Measurements from ENCODE around the gene CALN1.

The CALN1 gene

GRCh38 chr7:72170475-72170874 is 241.7 kb downstream of the CALN1 start:
- DNase-seq = no peak

DNA sequence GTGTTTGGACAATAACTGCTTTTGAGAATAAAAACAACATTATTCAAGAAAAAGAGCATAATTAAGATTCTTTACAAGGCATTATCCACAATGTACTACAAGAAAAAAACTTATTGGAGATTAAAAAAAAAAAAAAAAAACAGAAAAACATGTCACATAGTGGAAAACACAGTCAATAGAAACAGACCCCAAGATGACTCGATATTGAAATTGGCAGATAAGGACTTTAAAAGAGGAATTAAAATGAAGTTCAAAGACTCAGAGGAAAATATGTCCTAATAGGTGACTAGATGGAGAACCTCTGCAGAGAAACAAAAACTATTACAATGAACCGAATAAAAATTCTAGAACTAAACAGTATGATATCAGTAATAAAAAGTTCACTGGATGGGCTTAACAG is 248.9 kb downstream of the CALN1 start:
- no peak for DNase-seq

DNA sequence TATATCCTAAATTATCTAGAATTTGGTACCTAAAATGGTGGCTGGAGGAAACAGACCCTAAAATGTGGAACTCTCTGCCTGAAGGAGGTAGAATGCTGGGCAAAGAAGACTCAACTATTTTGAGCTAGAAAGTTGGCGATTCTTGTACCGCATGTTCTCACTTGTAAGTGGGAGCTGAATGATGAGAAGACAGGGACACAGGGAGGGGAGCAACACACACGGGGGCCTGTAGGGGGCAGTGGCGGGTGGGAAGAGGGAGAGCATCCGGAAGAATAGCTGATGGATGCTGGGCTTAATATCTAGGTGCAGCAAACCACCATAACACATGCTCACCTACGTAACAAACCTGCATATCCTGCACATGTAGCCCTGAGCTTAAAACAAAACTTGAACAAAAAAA is 250.6 kb downstream of the CALN1 start:
- no peak for DNase-seq

DNA sequence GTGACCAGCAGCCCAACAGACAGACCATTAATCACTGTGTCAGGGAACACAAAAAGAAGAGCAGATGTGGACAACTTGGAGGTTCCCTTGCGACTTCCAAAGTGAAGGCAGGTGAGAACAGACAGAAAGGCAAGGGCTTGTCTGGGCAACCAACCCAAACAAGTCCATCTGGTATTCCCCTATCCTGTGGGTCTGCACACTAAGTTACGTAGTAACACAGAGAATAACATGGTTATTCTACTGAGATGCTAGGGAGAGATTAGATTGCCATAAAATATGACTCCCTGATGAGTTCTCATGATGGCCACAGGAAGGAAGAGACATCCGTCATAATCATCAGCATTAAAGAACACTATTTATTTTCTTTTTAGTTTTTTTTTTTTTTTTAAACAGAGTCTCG is 252.2 kb downstream of the CALN1 start:
- no peak for DNase-seq

GRCh38 chr7:72156671-72157070 is 255.5 kb downstream of the CALN1 start:
- DNase-seq = no peak

DNA sequence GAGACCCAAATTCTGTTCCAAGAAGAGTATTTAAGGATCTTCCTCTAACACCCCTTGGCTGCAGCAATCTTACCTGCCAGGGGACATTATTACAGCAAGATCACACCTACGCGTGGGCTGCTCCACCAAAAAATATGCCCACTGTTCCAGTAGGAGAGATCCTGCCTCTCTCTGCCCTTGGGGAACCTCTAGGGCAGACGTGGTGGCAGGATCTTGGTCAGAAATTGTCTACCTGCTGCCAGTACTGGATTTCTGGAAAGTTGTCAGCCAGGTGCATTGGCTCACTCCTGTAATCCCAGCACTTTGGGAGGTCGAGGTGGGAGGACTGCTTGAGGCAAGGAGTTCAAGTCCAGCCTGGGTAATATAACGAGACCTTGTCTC is 259.0 kb downstream of the CALN1 start:
- DNase-seq = no peak

DNA sequence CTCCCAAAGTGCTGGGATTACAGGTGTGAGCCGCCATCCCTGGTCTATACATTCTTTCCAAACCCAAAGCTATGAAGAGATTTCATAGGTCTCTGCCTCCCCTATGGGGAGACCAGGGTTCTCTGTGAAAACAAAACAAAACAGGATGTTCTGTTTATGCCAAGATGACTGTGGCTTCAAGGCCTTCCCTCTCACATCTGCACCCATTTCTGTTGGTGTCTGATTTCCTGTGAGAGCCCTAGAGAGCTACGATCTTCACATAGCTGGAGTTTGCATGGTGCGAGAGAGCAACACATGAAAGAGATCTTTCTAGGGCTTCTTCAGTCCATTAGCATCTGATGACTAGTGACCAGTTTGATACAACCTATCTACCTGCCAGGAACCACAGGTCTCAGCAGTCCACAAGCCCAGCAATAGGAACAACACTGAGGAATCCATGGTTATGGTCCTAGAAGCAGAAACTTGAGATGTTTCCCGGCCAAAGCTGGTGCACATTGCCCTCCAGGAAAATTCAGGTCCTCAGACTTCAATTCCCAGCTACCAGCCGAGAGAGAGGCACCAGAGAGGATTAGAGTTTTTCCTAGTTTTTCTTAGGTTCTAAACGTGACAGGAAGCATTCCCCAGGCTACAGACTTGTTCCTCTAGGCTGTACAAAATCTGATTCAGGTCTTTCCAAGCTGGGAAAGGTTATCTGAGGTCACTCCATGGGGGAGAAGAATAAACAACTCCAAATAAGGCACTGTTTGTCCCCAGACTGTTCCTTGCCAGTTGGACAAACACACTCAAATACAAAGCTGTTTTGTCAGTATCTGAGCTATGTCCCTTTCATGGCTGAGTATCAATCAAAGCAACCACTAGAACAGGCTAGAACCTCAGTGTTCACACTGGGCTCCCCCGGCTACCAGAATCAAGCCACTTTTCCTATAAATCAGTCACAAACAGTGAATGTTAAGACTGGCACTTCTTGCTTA is 259.7 kb downstream of the CALN1 start:
- DNase-seq = no peak

- no peak for DNase-seq
Observed at GRCh38 chr7:72140566-72140965, 271.6 kb downstream of the CALN1 start.

DNA sequence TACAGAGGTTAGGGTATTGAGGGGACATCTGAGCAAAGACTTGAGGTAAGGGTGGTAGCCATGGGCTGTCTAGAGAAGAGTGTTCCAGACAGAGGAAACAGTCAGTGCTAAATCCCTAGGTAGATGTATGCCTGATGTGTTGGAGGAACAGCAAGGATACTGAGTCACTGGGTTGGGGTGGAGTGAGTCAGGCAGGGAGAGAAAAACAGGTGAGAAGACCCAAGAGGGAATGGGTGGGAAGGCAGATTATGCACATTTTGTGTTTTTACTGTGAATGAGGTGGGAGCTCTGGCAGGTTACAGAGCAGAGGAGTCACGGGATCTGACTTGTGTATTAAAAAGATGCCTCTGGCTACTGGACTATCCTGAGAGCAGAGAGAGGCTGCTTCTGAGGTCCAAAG is 285.0 kb downstream of the CALN1 start:
- DNase-seq = no peak

GRCh38 chr7:72123913-72124312 is 288.2 kb downstream of the CALN1 start:
- DNase-seq = no peak

- DNase-seq = no peak
Observed at GRCh38 chr7:72118366-72118765, 293.8 kb downstream of the CALN1 start.

DNA sequence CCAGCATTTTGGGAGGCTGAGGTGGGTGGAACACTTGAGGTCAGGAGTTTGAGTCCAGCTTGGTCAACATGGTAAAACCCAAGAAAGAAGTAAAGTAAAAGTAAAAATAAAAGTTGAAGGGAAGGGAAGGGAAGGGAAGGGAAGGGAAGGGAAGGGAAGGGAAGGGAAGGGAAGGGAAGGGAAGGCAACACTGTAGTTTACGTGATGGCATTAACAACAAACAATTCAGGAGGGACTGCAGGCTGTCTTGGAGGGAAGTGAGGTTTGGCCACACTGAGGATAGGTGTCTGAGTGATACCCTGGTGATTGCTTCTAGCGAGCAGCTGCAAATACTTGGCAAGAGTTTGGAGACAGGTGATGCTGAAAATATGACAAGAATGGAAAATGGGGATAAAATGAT is 298.0 kb downstream of the CALN1 start:
- DNase-seq = no peak

GRCh38 chr7:72112992-72113391 is 299.1 kb downstream of the CALN1 start:
- no peak for DNase-seq

- no peak for DNase-seq
Observed at GRCh38 chr7:72112530-72112929, 299.6 kb downstream of the CALN1 start.

- DNase-seq = no peak
Observed at GRCh38 chr7:72111086-72111485, 301.1 kb downstream of the CALN1 start.

GRCh38 chr7:72109566-72109965 is 302.6 kb downstream of the CALN1 start:
- no peak for DNase-seq

DNA sequence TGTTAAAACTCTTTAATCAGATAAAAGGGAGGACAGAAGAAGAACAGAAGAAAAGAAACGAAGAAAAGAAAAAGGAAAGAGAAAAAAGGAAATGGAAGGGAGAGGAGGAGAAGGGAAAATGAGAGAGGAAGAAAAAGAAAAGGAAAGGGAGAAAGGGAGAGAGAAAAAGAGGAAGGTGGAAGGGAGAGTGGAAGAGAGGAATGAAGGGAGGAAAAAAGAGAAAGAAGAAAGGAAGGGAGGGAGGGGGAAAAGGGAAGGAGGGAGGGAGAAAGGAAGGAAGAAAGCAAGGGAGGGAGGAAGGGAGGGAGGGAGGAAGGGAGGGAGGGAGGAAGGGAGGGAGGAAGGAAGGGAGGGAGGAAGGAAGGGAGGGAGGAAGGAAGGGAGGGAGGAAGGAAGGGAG is 305.7 kb downstream of the CALN1 start:
- DNase-seq = no peak

DNA sequence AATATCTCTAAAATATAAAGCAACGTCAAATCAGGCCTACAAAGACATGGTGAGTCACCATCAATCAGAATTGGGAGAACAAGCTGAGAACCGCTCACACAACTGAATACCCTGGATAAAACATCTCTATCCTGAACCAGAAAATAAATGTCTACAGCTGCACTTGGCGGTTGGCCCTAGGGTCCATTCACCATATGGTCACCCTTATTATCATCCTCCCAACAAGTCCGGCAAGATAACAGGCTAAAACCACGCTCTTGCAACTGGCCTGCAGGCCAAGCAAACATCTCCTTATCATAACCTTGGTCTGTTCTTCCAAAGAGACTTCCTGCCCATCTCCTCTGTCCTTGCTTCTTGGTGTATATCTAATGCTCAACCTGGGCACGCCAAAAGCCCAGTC is 310.7 kb downstream of the CALN1 start:
- DNase-seq = no peak

DNA sequence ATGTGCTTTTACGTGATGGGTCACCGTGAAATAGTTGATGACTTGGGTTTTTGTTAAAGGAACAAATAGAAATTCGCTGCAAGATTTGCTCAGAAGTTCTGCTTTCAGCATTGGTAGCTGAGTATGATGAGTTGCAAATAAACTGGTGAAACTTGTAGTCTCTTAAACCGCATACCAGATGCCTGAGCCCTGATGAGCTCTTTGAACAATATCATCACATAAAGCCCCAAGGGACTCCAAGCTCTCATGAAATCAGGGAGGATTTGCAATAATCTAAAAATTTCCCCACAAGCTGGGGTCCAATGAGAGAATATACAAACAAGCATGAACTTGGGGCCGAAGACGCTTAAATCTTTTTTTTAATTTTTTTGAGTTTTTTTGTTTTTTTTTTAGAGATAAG is 312.4 kb downstream of the CALN1 start:
- DNase-seq = no peak

DNA sequence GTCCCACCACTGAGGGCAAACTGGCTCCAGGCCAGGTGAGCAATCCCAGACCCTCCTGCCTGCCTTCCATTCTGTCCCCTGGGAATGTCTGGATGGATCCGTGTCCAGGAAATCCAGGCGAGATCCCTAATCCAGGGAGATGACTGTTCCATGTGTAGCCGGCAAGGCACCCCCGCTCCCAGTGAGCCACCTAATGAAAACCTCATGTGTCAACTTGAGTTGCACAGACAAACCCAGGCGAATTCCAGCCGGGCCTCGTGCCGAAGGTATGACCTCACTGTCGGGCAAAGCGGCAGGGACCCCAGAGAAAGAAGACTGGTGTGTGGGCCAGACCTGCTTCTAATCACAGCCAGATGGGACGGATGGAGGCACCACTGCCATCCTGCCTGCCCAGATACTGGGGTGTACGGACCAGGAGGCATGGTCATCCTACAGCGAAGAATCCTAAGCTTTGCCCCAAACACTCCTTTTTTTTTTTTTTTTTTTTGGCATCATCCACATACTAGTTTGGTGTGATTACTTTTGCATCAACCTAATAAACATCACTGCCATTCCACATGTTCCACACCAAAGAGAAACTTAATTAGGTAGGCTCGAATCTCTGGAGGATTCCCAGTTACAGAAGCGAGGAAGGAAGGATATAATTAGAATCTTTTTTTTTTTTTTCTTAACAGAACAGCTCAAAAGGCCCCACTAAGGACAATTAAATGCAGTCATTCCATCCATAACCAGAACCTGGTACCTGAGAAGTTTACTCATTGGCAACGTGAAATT is 313.1 kb downstream of the CALN1 start:
- DNase-seq = no peak

- DNase-seq = no peak
Observed at GRCh38 chr7:72097226-72097625, 314.9 kb downstream of the CALN1 start.

GRCh38 chr7:72092769-72093168 is 319.4 kb downstream of the CALN1 start:
- DNase-seq = no peak

DNA sequence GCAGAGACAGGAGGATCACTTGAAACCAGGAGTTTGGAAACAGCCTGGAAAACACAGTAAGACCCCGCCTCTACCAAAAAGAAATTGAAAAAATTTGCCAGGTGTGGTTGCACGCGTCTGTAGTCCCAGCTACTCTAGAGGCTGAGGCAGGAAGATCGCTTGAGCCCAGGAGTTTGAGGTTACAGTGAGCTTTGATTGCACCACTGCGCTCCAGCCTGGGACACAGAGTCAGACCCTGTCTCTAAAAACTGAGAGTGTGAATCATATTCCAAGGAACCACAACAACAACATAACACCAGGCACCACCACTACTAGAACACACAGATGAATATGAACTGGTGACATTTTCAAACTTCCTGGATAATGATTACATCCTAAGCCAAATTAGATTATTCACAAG is 324.2 kb downstream of the CALN1 start:
- no peak for DNase-seq

DNA sequence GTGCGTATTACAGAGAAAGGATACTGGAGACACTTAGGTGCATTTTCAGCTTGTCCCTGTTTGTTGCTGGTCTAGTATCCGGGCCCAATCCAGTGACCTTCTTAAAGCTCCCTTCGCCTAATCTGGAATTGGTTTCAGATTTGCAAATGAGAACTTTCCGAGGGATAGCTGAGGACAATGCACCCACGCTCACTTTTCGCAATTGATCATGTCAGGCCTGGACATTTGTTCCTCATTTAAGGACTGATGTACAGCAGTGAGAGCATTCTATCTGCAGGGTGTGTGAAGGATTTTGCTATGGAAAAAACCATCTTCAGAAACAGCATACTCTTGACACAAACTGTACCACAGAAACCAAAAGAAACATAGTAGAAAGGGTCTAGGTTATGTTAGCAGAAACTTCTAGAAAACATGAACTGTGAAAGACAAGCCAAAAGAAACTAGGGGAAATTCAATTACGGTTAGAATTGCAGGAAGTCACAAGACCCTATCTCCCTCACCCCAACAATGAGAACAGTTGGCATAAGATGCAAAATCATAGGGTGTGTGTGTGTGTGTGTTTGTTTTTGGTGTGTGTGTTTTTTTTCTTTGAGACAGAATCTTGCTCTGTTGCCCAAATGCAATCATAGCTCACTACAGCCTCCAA is 331.1 kb downstream of the CALN1 start:
- DNase-seq = no peak
